B cell (primary cell): ENCODE data around the gene MKRN2OS. TPM values are rescaled to one million over a fixed set of nuclear protein-coding genes. Genes with fewer than 3 reads are reported as not detected.

Source experiments
- ATAC-seq: fragments of 200-7000 bp; cut with Tn5 transposase; one replicate; pipeline ENCODE4 v1.10.0; 2021; ENCODE audit warnings: low read depth, mild to moderate bottlenecking, moderate number of reproducible peaks, moderate library complexity
- CTCF ChIA-PET: fragments of 350-600 bp; sonication (Branson Sonifier 250); formaldehyde crosslinking; loops from one replicate; lab custom pipeline; 2021; ENCODE audit warnings: antibody characterized with exemption, inconsistent platforms; lab: Charles Lee
- POLR2A ChIA-PET: fragments of 350-600 bp; sonication (Branson Sonifier 250); formaldehyde crosslinking; loops from one replicate; lab custom pipeline; 2021; ENCODE audit warnings: antibody characterized with exemption; lab: Charles Lee
- DNase-seq: peaks from one replicate; pipeline ENCODE4 v3.0.0; 2013
- H2AFZ ChIP-seq: 2 replicates; pipeline ENCODE4 v1.6.1; 2012; ENCODE audit warnings: mild to moderate bottlenecking, low read depth, low read length; ENCODE audit not compliant: insufficient read depth, poor library complexity, severe bottlenecking
- H3K27ac ChIP-seq, 2 donors: 1 replicate in 1 of 2; 2 replicates in 1 of 2; pipeline ENCODE4 v1.5.1; 2012 to 2013; ENCODE audit warnings: low read length in 2 of 2, mild to moderate bottlenecking in 2 of 2, moderate library complexity in 1 of 2
- H3K27me3 ChIP-seq, 4 experiments: fragments of 200-600 bp in 1 of 4; sonication (generic) in 1 of 4; replicated peaks in 1 of 4; 1 replicate in 2 of 4; 2 replicates in 2 of 4; pipeline versions ENCODE4 v1.6.1 to v1.7.0; 2013 to 2016; ENCODE audit warnings: low read length in 3 of 4, mild to moderate bottlenecking in 2 of 4, mixed read lengths in 1 of 4, moderate library complexity in 1 of 4; ENCODE audit not compliant: insufficient read depth in 4 of 4, control insufficient read depth in 3 of 4; ENCODE audit errors: control extremely low read depth in 1 of 4
- H3K36me3 ChIP-seq, 2 experiments: replicated peaks in 1 of 2; 1 replicate in 1 of 2; 2 replicates in 1 of 2; pipeline versions ENCODE4 v1.6.1 to v1.7.1; 2013; ENCODE audit warnings: low read length in 1 of 2; ENCODE audit not compliant: insufficient read depth in 2 of 2, control insufficient read depth in 1 of 2; ENCODE audit errors: control extremely low read depth in 1 of 2, extremely low read depth in 1 of 2
- H3K4me1 ChIP-seq, 2 donors: fragments of 200-600 bp in 1 of 2; sonication (generic) in 1 of 2; 1 replicate in 1 of 2; 2 replicates in 1 of 2; pipeline versions ENCODE4 v1.5.1 to v1.6.1; 2013 to 2017; ENCODE audit warnings: low read length in 2 of 2; ENCODE audit not compliant: control insufficient read depth in 2 of 2, insufficient read depth in 2 of 2
- H3K4me2 ChIP-seq: replicated peaks from 2 replicates; pipeline ENCODE3; 2012; ENCODE audit warnings: mild to moderate bottlenecking, low read depth, low read length; ENCODE audit not compliant: poor library complexity, severe bottlenecking
- H3K4me3 ChIP-seq, 5 experiments: fragments of 200-600 bp in 1 of 5; sonication (generic) in 1 of 5; 1 replicate in 3 of 5; 2 replicates in 2 of 5; pipeline versions ENCODE4 v1.5.1 to v1.7.0; 2011 to 2016; ENCODE audit warnings: low read length in 4 of 5, mild to moderate bottlenecking in 4 of 5, low read depth in 2 of 5, control low read depth in 1 of 5, moderate library complexity in 1 of 5; ENCODE audit not compliant: insufficient read depth in 1 of 5; ENCODE audit errors: control extremely low read depth in 1 of 5, extremely low read depth in 1 of 5
- H3K79me2 ChIP-seq: fragments of 200-600 bp; sonication (generic); one replicate; pipeline ENCODE4 v1.6.0; 2016; ENCODE audit warnings: low read length; ENCODE audit not compliant: control insufficient read depth, insufficient read depth
- H3K9ac ChIP-seq: fragments of 200-600 bp; sonication (generic); 2 replicates; pipeline ENCODE4 v1.6.1; 2017; ENCODE audit warnings: mild to moderate bottlenecking, low read length, moderate library complexity
- H3K9me3 ChIP-seq, 3 donors: one replicate each; pipeline versions ENCODE4 v1.6.1 to v1.7.1; 2013; ENCODE audit warnings: low read length in 2 of 3; ENCODE audit not compliant: control insufficient read depth in 2 of 3, insufficient read depth in 1 of 3; ENCODE audit errors: control extremely low read depth in 1 of 3
- H4K20me1 ChIP-seq: 2 replicates; pipeline ENCODE4 v1.6.0; 2012; ENCODE audit warnings: mild to moderate bottlenecking, low read length; ENCODE audit not compliant: insufficient read depth, control insufficient read depth, poor library complexity, severe bottlenecking
- H3K27ac Mint-ChIP-seq: one replicate; pipeline ENCODE4 v1.8.0; 2021; ENCODE audit warnings: mixed read lengths
- H3K27me3 Mint-ChIP-seq: one replicate; pipeline ENCODE4 v1.8.0; 2021; ENCODE audit warnings: mixed read lengths
- H3K4me1 Mint-ChIP-seq: one replicate; pipeline ENCODE4 v1.8.0; 2021; ENCODE audit warnings: mixed read lengths
- H3K4me3 Mint-ChIP-seq: one replicate; pipeline ENCODE4 v1.8.0; 2021; ENCODE audit warnings: mixed read lengths
- H3K9me3 Mint-ChIP-seq: one replicate; pipeline ENCODE4 v1.8.0; 2022; ENCODE audit warnings: mixed read lengths; ENCODE audit not compliant: insufficient read depth
- CTCF ChIP-seq: fragments of 200-600 bp; IDR thresholded peaks from one replicate; pipeline ENCODE4 v1.8.0; 2022; ENCODE audit warnings: antibody characterized with exemption, mild to moderate bottlenecking
- EZH2 ChIP-seq: IDR thresholded peaks from 2 replicates; pipeline ENCODE4 v1.6.1; 2012; ENCODE audit warnings: borderline replicate concordance, low read depth, mild to moderate bottlenecking, moderate library complexity, low read length; ENCODE audit not compliant: insufficient read depth, poor library complexity, severe bottlenecking
- WGBS: methylation state at CpG from one replicate; pipeline ENCODE4 v1.1.5; 2013; ENCODE audit warnings: missing lambda C conversion rate; ENCODE audit not compliant: insufficient coverage; 5-methylcytosine and 5-hydroxymethylcytosine counted together
- intact Hi-C: fragments of 100-400 bp; cut with micrococcal nuclease; formaldehyde crosslinking; loops from one replicate; pipeline ENCODE4 v1.10.0; 2022
- polyA plus RNA-seq: library from polyadenylated mRNA; depleted of rRNA; stranded (reverse); fragments of >200 nt; gene quantifications from 2 replicates; pipeline ENCODE4 v1.2.3, GENCODE V29; 2012
- total RNA-seq, 2 donors: library from RNA; stranded (reverse); fragments of 120-200 nt in 1 of 2; gene quantifications; 1 replicate in 1 of 2; 2 replicates in 1 of 2; pipeline versions ENCODE4 v1.2.3 to v1.2.4, GENCODE V29; 2013 to 2022

MKRN2OS gene
- total and polyA plus RNA-seq, 2 donors (not counting 1 experiment from before 2014, with no cell fraction given) = not detected

DNA sequence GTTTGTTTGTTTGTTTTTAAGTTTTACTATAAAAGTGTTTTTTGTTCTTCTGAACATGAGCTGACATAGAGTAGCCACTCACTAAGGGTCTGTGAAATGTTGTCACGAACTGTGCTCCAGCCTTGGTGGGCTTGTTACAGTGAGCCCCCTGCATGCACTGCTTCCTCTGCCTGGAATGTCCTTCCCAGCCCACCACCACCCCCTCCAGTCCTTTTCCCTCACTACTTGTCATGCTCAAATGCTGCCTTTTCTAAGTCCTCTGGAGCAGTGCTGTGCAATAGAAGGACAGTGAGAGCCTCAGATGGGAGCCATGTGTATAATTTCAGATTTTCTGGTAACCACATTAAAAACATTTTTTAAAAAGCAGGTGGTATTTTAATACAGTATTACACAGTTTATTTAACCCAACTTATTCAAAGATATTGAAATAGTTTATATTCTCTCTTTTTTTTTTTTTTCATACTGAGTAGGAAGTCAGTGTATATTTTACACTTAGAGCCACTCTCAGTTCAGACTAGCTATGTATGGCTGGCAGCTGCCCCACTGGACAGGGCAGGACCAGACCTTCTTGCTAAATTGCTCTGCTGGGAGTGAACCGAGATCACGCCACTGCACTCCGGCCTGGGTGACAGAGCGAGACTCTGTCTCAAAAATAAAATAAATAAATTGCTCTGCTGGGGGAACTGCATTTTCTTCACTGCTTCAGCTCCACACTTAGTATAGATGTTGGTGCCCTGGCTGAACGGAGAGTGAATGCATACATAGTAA is 26.9 kb downstream of the MKRN2OS start:
- Histone ChIP-seq H3K4me3 (no peak overlapping the region), H3K79me2 (no peaks in the 10 kb centered on the region), H3K27ac (no peak overlapping the region), H3K27me3 (no peaks in the 10 kb centered on the region), H2AFZ (no peak overlapping the region), H4K20me1 (no peaks in the 10 kb centered on the region), H3K4me1 (no peaks in the 10 kb centered on the region), H3K36me3 (peaks cover 2 to 10% of the 10 kb centered on the region in 2 experiments), H3K4me2 (no peak overlapping the region), H3K9me3 (peaks cover 0 to 3% (median 0%) of the 10 kb centered on the region in 3 donors), H3K9ac (no peak overlapping the region)
- TF ChIP-seq CTCF (no peak), EZH2 (no peak)
- ChIA-PET CTCF (interaction anchor here (0.9 kb wide), 1 partner anchor 40 kb away, joined by 4 read pairs; no protein-coding TSS in a partner anchor), POLR2A (no interaction called here)
- WGBS = 83% methylated on average over 1 of the region's 6 CpGs
- ATAC-seq (no peak), DNase-seq (no peak)
- Mint-ChIP-seq H3K4me1 (no peaks in the 10 kb centered on the region), H3K27ac (no peak overlapping the region), H3K4me3 (no peak overlapping the region), H3K27me3 (no peaks in the 10 kb centered on the region), H3K9me3 (peaks cover 3% of the 10 kb centered on the region)
- intact Hi-C loops = no loop called here

- peaks cover 3% of the 10 kb centered on the region for H3K9me3 Mint-ChIP-seq
- ATAC-seq = no peak
- H3K27ac Mint-ChIP-seq = no peak overlapping the region
- Histone ChIP-seq H4K20me1 (no peaks in the 10 kb centered on the region), H2AFZ (no peak overlapping the region), H3K27me3 (no peaks in the 10 kb centered on the region), H3K9me3 (peaks cover 0 to 3% (median 0%) of the 10 kb centered on the region in 3 donors), H3K4me3 (no peak overlapping the region), H3K79me2 (no peaks in the 10 kb centered on the region), H3K9ac (no peak overlapping the region), H3K4me1 (no peaks in the 10 kb centered on the region), H3K27ac (no peak overlapping the region), H3K4me2 (no peak overlapping the region), H3K36me3 (peaks cover 2 to 10% of the 10 kb centered on the region in 2 experiments)
- H3K4me1 Mint-ChIP-seq = no peaks in the 10 kb centered on the region
- no peak for DNase-seq
- WGBS = 97% methylated on average over 10 of the region's 11 CpGs
- no peak overlapping the region for H3K4me3 Mint-ChIP-seq
- intact Hi-C loops = no loop called here
- no peak for TF ChIP-seq EZH2
- H3K27me3 Mint-ChIP-seq = no peaks in the 10 kb centered on the region
- ChIA-PET CTCF (no interaction called here), POLR2A (interaction anchor here (0.6 kb wide), 1 partner anchor 10 kb away, joined by 4 read pairs; no protein-coding TSS in a partner anchor)
Measured at GRCh38 chr3:12516873-12517272, 28.4 kb downstream of the MKRN2OS start.
